Mesenchymal stem cell (in vitro differentiated cells and primary cell): ENCODE results near the gene LRRC70.

Experiments used
- DNase-seq: peaks from one replicate; pipeline ENCODE4 v3.0.0-alpha.2; 2013
- H2AFZ ChIP-seq: one replicate; pipeline ENCODE4 v1.6.1; 2013; ENCODE audit warnings: low read depth, mild to moderate bottlenecking, control low read depth, inconsistent platforms, low read length, moderate library complexity
- H2AK5ac ChIP-seq: 2 replicates; pipeline ENCODE4 v1.6.1; 2013; ENCODE audit warnings: low read length, moderate library complexity, mild to moderate bottlenecking, inconsistent platforms; ENCODE audit not compliant: severe bottlenecking
- H2BK120ac ChIP-seq: one replicate; pipeline ENCODE4 v1.6.1; 2013; ENCODE audit warnings: low read depth, mild to moderate bottlenecking, inconsistent platforms, low read length, moderate library complexity
- H2BK12ac ChIP-seq, 2 experiments: one replicate each; pipeline ENCODE4 v1.6.1; 2013; ENCODE audit warnings: inconsistent platforms in 2 of 2, low read length in 2 of 2, mild to moderate bottlenecking in 2 of 2, moderate library complexity in 2 of 2, control low read depth in 1 of 2
- H2BK15ac ChIP-seq: one replicate; pipeline ENCODE4 v1.6.1; 2013; ENCODE audit warnings: mild to moderate bottlenecking, low read depth, inconsistent platforms; ENCODE audit not compliant: poor library complexity, severe bottlenecking
- H2BK5ac ChIP-seq: 2 replicates; pipeline ENCODE4 v1.6.1; 2013; ENCODE audit warnings: low read depth, mild to moderate bottlenecking, low read length, control low read depth, inconsistent platforms; ENCODE audit not compliant: poor library complexity, severe bottlenecking
- H3K14ac ChIP-seq, 2 experiments: one replicate each; pipeline ENCODE4 v1.6.1; 2013; ENCODE audit warnings: inconsistent platforms in 2 of 2, low read length in 2 of 2, control low read depth in 1 of 2, mild to moderate bottlenecking in 1 of 2, moderate library complexity in 1 of 2
- H3K18ac ChIP-seq, 2 experiments: one replicate each; pipeline ENCODE4 v1.6.1; 2013; ENCODE audit warnings: inconsistent platforms in 2 of 2, low read length in 2 of 2, control low read depth in 1 of 2, low read depth in 1 of 2, mild to moderate bottlenecking in 1 of 2
- H3K23ac ChIP-seq, 2 experiments: one replicate each; pipeline ENCODE4 v1.6.1; 2013; ENCODE audit warnings: inconsistent platforms in 2 of 2, low read length in 2 of 2, mild to moderate bottlenecking in 2 of 2, moderate library complexity in 2 of 2, control low read depth in 1 of 2
- H3K27ac ChIP-seq: 2 replicates; pipeline ENCODE4 v1.5.1; 2013; ENCODE audit warnings: mild to moderate bottlenecking, moderate library complexity, low read length, control low read depth, inconsistent platforms; ENCODE audit not compliant: poor library complexity, severe bottlenecking
- H3K27me3 ChIP-seq, 2 experiments: 2 replicates each; pipeline versions ENCODE4 v1.6.1 to v1.7.0; 2013; ENCODE audit warnings: low read length in 2 of 2, mild to moderate bottlenecking in 2 of 2, moderate library complexity in 2 of 2, control low read depth in 1 of 2, inconsistent platforms in 1 of 2; ENCODE audit not compliant: control insufficient read depth in 1 of 2, insufficient read depth in 1 of 2
- H3K36me3 ChIP-seq, 2 experiments: 2 replicates each; pipeline versions ENCODE4 v1.6.1 to v1.7.0; 2013; ENCODE audit warnings: low read length in 2 of 2, control low read depth in 1 of 2, inconsistent platforms in 1 of 2, low read depth in 1 of 2, mild to moderate bottlenecking in 1 of 2; ENCODE audit not compliant: insufficient read depth in 2 of 2, control insufficient read depth in 1 of 2
- H3K4ac ChIP-seq, 2 experiments: one replicate each; pipeline ENCODE4 v1.6.1; 2013; ENCODE audit warnings: inconsistent platforms in 2 of 2, low read length in 2 of 2, mild to moderate bottlenecking in 2 of 2, moderate library complexity in 2 of 2, control low read depth in 1 of 2, low read depth in 1 of 2
- H3K4me1 ChIP-seq: 2 replicates; pipeline ENCODE4 v1.6.1; 2013; ENCODE audit warnings: low read depth, low read length, control low read depth; ENCODE audit not compliant: control insufficient read depth, insufficient read depth
- H3K4me2 ChIP-seq: 2 replicates; pipeline ENCODE4 v1.6.1; 2013; ENCODE audit warnings: low read length, mild to moderate bottlenecking, inconsistent platforms; ENCODE audit not compliant: poor library complexity, severe bottlenecking
- H3K4me3 ChIP-seq, 2 experiments: 2 replicates each; pipeline versions ENCODE4 v1.5.1 to v1.7.0; 2013; ENCODE audit warnings: low read length in 2 of 2, mild to moderate bottlenecking in 2 of 2, control low read depth in 1 of 2, low read depth in 1 of 2; ENCODE audit not compliant: insufficient read depth in 1 of 2
- H3K79me1 ChIP-seq: replicated peaks from 2 replicates; pipeline ENCODE4 v1.6.1; 2013; ENCODE audit warnings: mild to moderate bottlenecking, control low read depth, low read length, inconsistent platforms; ENCODE audit not compliant: poor library complexity, severe bottlenecking
- H3K9ac ChIP-seq: 2 replicates; pipeline ENCODE4 v1.7.0; 2013; ENCODE audit warnings: mild to moderate bottlenecking, low read length, moderate library complexity
- H3K9me3 ChIP-seq: 2 replicates; pipeline ENCODE4 v1.7.0; 2013; ENCODE audit warnings: mild to moderate bottlenecking, low read length; ENCODE audit not compliant: control insufficient read depth
- H4K8ac ChIP-seq: one replicate; pipeline ENCODE4 v1.6.1; 2013; ENCODE audit warnings: inconsistent platforms, mild to moderate bottlenecking, low read length, moderate library complexity
- H4K91ac ChIP-seq: one replicate; pipeline ENCODE4 v1.6.1; 2013; ENCODE audit warnings: mild to moderate bottlenecking, low read length, inconsistent platforms
- WGBS: methylation state at CpG from one replicate; pipeline ENCODE4 v1.1.7; 2013; ENCODE audit warnings: mixed read lengths; 5-methylcytosine and 5-hydroxymethylcytosine counted together

LRRC70 gene

GRCh38 chr5:62585306-62585705, 6.7 kb downstream of the LRRC70 start:
- Histone ChIP-seq H3K79me1 (no peaks in the 10 kb centered on the region), H3K27ac (no peak overlapping the region), H3K4me3 (no peak overlapping the region), H3K14ac (no peak overlapping the region), H2AFZ (no peak overlapping the region), H3K9ac (no peak overlapping the region), H4K91ac (no peak overlapping the region), H3K4ac (no peak overlapping the region), H2BK5ac (no peak overlapping the region), H2BK12ac (no peak overlapping the region), H2AK5ac (no peak overlapping the region), H3K9me3 (no peaks in the 10 kb centered on the region), H3K18ac (no peak overlapping the region), H3K4me2 (no peak overlapping the region), H2BK120ac (no peak overlapping the region), H3K27me3 (no peaks in the 10 kb centered on the region), H4K8ac (no peak overlapping the region), H2BK15ac (no peak overlapping the region), H3K36me3 (peaks cover 0 to 11% of the 10 kb centered on the region in 2 experiments), H3K4me1 (no peaks in the 10 kb centered on the region), H3K23ac (no peak overlapping the region)
- 90% methylated on average over 2 of the region's 2 CpGs for WGBS
- DNase-seq, result no peak

- no peak overlapping the region for H3K27ac ChIP-seq
- no peak overlapping the region for H2AK5ac ChIP-seq
- H3K18ac ChIP-seq, result no peak overlapping the region
- H3K36me3 ChIP-seq, result peaks cover 0 to 6% of the 10 kb centered on the region in 2 experiments
- H3K9me3 ChIP-seq, result no peaks in the 10 kb centered on the region
- no peak for DNase-seq
- H3K14ac ChIP-seq, result no peak overlapping the region
- H3K4me2 ChIP-seq, result no peak overlapping the region
- H3K4me3 ChIP-seq, result no peak overlapping the region
- H2BK120ac ChIP-seq, result no peak overlapping the region
- H3K79me1 ChIP-seq, result no peaks in the 10 kb centered on the region
- H3K27me3 ChIP-seq, result no peaks in the 10 kb centered on the region
- H2AFZ ChIP-seq, result no peak overlapping the region
- no peak overlapping the region for H3K9ac ChIP-seq
- no peak overlapping the region for H3K23ac ChIP-seq
- H2BK5ac ChIP-seq, result no peak overlapping the region
- H3K4ac ChIP-seq, result no peak overlapping the region
- no peak overlapping the region for H2BK15ac ChIP-seq
- no peaks in the 10 kb centered on the region for H3K4me1 ChIP-seq
- H4K91ac ChIP-seq, result no peak overlapping the region
- H4K8ac ChIP-seq, result no peak overlapping the region
- H2BK12ac ChIP-seq, result no peak overlapping the region
These were observed 7.1 kb downstream of the LRRC70 start for GRCh38 chr5:62585751-62586150.

GRCh38 chr5:62587737-62588136, 9.1 kb downstream of the LRRC70 start:
- H4K91ac ChIP-seq, result no peak overlapping the region
- no peak overlapping the region for H3K27ac ChIP-seq
- no peaks in the 10 kb centered on the region for H3K4me1 ChIP-seq
- no peak overlapping the region for H3K14ac ChIP-seq
- H3K18ac ChIP-seq, result no peak overlapping the region
- no peak overlapping the region for H3K4me3 ChIP-seq
- H3K9me3 ChIP-seq, result no peaks in the 10 kb centered on the region
- H3K4me2 ChIP-seq, result no peak overlapping the region
- H3K27me3 ChIP-seq, result no peaks in the 10 kb centered on the region
- no peaks in the 10 kb centered on the region for H3K79me1 ChIP-seq
- H2BK12ac ChIP-seq, result no peak overlapping the region
- no peak overlapping the region for H2BK5ac ChIP-seq
- no peak overlapping the region for H2AFZ ChIP-seq
- no peak overlapping the region for H2AK5ac ChIP-seq
- no peak overlapping the region for H3K9ac ChIP-seq
- peak; percentile 37 for DNase-seq
- no peak overlapping the region for H2BK120ac ChIP-seq
- H3K23ac ChIP-seq, result no peak overlapping the region
- H3K4ac ChIP-seq, result no peak overlapping the region
- 86% methylated on average over 3 of the region's 3 CpGs for WGBS
- H3K36me3 ChIP-seq, result peaks cover 5 to 6% of the 10 kb centered on the region in 2 experiments
- no peak overlapping the region for H2BK15ac ChIP-seq
- H4K8ac ChIP-seq, result no peak overlapping the region

GRCh38 chr5:62588668-62589067, 10.0 kb downstream of the LRRC70 start:
- Histone ChIP-seq H2BK12ac (no peak overlapping the region), H2BK5ac (no peak overlapping the region), H3K18ac (no peak overlapping the region), H4K91ac (no peak overlapping the region), H3K36me3 (peaks cover 5 to 6% of the 10 kb centered on the region in 2 experiments), H3K27me3 (no peaks in the 10 kb centered on the region), H3K23ac (no peak overlapping the region), H4K8ac (no peak overlapping the region), H3K9ac (no peak overlapping the region), H3K4me1 (no peaks in the 10 kb centered on the region), H2BK120ac (no peak overlapping the region), H3K9me3 (no peaks in the 10 kb centered on the region), H3K4me2 (no peak overlapping the region), H3K4me3 (no peak overlapping the region), H3K4ac (no peak overlapping the region), H2BK15ac (no peak overlapping the region), H2AFZ (no peak overlapping the region), H3K27ac (no peak overlapping the region), H2AK5ac (no peak overlapping the region), H3K14ac (no peak overlapping the region), H3K79me1 (no peaks in the 10 kb centered on the region)
- 96% methylated on average over 3 of the region's 4 CpGs for WGBS
- no peak for DNase-seq
